ENCODE results near the gene VDR. TPM values are rescaled to one million over a fixed set of nuclear protein-coding genes. Genes with fewer than 3 reads are reported as not detected.
A peak's percentile ranks its signal among the peaks of the same experiment; 100 is the strongest.

The VDR gene
- total RNA-seq, 6 experiments from 2014 or later, result 8.4 to 14.8 (median 10.1) TPM

- DNase-seq, result no peak
- Mint-ChIP-seq H3K4me1 (ENCODE audit: low read depth) (peaks cover 72% of the 10 kb centered on the region), H3K4me3 (no peak overlapping the region), H3K27me3 (ENCODE audit: insufficient read depth) (no peaks in the 10 kb centered on the region; the same call in 1 of the 2 replicates), H3K27ac (no peak overlapping the region), H3K9me3 (no peaks in the 10 kb centered on the region), H3K36me3 (ENCODE audit: low read depth) (peaks cover 3% of the 10 kb centered on the region)
- TF ChIP-seq CTCF (IDR thresholded peaks at IDR 0.05), result no peak
These were observed 81.2 kb downstream of the VDR start for GRCh38 chr12:47823422-47824086.

- H3K9me3 Mint-ChIP-seq, result no peaks in the 10 kb centered on the region
- H3K27me3 Mint-ChIP-seq (ENCODE audit: insufficient read depth), result no peaks in the 10 kb centered on the region; the same call in 1 of the 2 replicates
- peaks cover 70% of the 10 kb centered on the region for H3K4me1 Mint-ChIP-seq (ENCODE audit: low read depth)
- H3K27ac Mint-ChIP-seq, result peak overlapping the region; percentile 99; the same call in 1 of the 2 replicates
- DNase-seq, result no peak
- no peak overlapping the region for H3K4me3 Mint-ChIP-seq
- TF ChIP-seq CTCF (IDR thresholded peaks at IDR 0.05), result no peak
- H3K36me3 Mint-ChIP-seq (ENCODE audit: low read depth), result peaks cover 10% of the 10 kb centered on the region
These were observed 81.9 kb downstream of the VDR start for GRCh38 chr12:47822863-47823262.

GRCh38 chr12:47822401-47822800 lies 82.4 kb downstream of the VDR start:
- no peak for DNase-seq
- Mint-ChIP-seq H3K4me3 (peak overlapping the region; percentile 94; the same call in 1 of the 2 replicates), H3K27ac (peak overlapping the region; percentile 99), H3K36me3 (ENCODE audit: low read depth) (peaks cover 15% of the 10 kb centered on the region), H3K27me3 (ENCODE audit: insufficient read depth) (no peaks in the 10 kb centered on the region; the same call in 1 of the 2 replicates), H3K9me3 (no peaks in the 10 kb centered on the region), H3K4me1 (ENCODE audit: low read depth) (peaks cover 73% of the 10 kb centered on the region)
- no peak for TF ChIP-seq CTCF (IDR thresholded peaks at IDR 0.05)

GRCh38 chr12:47821346-47821706 lies 83.5 kb downstream of the VDR start:
- Mint-ChIP-seq H3K9me3 (no peaks in the 10 kb centered on the region), H3K4me1 (ENCODE audit: low read depth) (peaks cover 74% of the 10 kb centered on the region), H3K27me3 (ENCODE audit: insufficient read depth) (peaks cover 1% of the 10 kb centered on the region; the same call in 1 of the 2 replicates), H3K36me3 (ENCODE audit: low read depth) (peaks cover 19% of the 10 kb centered on the region), H3K4me3 (peak overlapping the region; percentile 94), H3K27ac (peak overlapping the region; percentile 99)
- peak; percentile 30 for DNase-seq
- no peak for TF ChIP-seq CTCF (IDR thresholded peaks at IDR 0.05)

GRCh38 chr12:47820631-47821345 lies 84.0 kb downstream of the VDR start:
- peak overlapping the region; percentile 99 for H3K27ac Mint-ChIP-seq
- no peaks in the 10 kb centered on the region for H3K9me3 Mint-ChIP-seq
- H3K4me1 Mint-ChIP-seq (ENCODE audit: low read depth), result peaks cover 75% of the 10 kb centered on the region

More at GRCh38 chr12:47820631-47821345, 84.0 kb downstream of the VDR start:
- Mint-ChIP-seq H3K27me3 (ENCODE audit: insufficient read depth) (peaks cover 3% of the 10 kb centered on the region; the same call in 1 of the 2 replicates), H3K4me3 (peak overlapping the region; percentile 94), H3K36me3 (ENCODE audit: low read depth) (peaks cover 19% of the 10 kb centered on the region)
- DNase-seq, result peak; percentile 96
- no peak for TF ChIP-seq CTCF (IDR thresholded peaks at IDR 0.05)
